Left ventricle myocardium inferior (tissue), 1 donor: ENCODE results near the gene ZCCHC24. TPM values are rescaled to one million over a fixed set of nuclear protein-coding genes. Genes with fewer than 3 reads are reported as not detected.
A peak's percentile ranks its signal among the peaks of the same experiment; 100 is the strongest.

Experiments used
- DNase-seq: peaks from one replicate; pipeline ENCODE4 v3.0.0-alpha.2; 2020
- H3K27ac ChIP-seq: fragments of 200-600 bp; replicated peaks from 2 replicates; pipeline ENCODE4 v1.8.0; 2021
- H3K27me3 ChIP-seq: fragments of 200-600 bp; 2 replicates; pipeline ENCODE4 v1.8.0; 2021; ENCODE audit warnings: low read depth
- H3K36me3 ChIP-seq: fragments of 200-600 bp; 2 replicates; pipeline ENCODE4 v1.8.0; 2021
- H3K4me1 ChIP-seq: fragments of 200-600 bp; 2 replicates; pipeline ENCODE4 v1.8.0; 2021
- H3K4me3 ChIP-seq: fragments of 200-600 bp; 2 replicates; pipeline ENCODE4 v1.8.0; 2021; ENCODE audit warnings: mild to moderate bottlenecking, moderate library complexity
- H3K9me3 ChIP-seq: fragments of 200-600 bp; replicated peaks from 2 replicates; pipeline ENCODE4 v1.8.0; 2021
- intact Hi-C: fragments of 100-400 bp; cut with micrococcal nuclease; formaldehyde crosslinking; loops from one replicate; pipeline ENCODE4 v1.11.0; 2022
- total RNA-seq: library from RNA; stranded (reverse); fragmentation: NEBNext Ultra II Directional; extraction: Animal tissue kit (Norgen Biotek cat#: 25700); gene quantifications from one replicate; pipeline ENCODE4 v1.2.1, GENCODE V29; 2021
- TF ChIP-seq, protein P1 (sequence below): fragments of 200-600 bp; IDR thresholded peaks from 2 replicates; pipeline ENCODE4 v1.8.0; 2021; ENCODE audit warnings: antibody characterized with exemption, mild to moderate bottlenecking, borderline replicate concordance
- donor health status: DM: no; HTN: yes; CAD: no; lungs with severe emphysema.

Gene ZCCHC24
- total RNA-seq, 1 donor from 2014 or later: 47.5 TPM

GRCh38 chr10:79483948-79484347 is 38.5 kb upstream of the ZCCHC24 start:
- TF ChIP-seq, protein P1, sequence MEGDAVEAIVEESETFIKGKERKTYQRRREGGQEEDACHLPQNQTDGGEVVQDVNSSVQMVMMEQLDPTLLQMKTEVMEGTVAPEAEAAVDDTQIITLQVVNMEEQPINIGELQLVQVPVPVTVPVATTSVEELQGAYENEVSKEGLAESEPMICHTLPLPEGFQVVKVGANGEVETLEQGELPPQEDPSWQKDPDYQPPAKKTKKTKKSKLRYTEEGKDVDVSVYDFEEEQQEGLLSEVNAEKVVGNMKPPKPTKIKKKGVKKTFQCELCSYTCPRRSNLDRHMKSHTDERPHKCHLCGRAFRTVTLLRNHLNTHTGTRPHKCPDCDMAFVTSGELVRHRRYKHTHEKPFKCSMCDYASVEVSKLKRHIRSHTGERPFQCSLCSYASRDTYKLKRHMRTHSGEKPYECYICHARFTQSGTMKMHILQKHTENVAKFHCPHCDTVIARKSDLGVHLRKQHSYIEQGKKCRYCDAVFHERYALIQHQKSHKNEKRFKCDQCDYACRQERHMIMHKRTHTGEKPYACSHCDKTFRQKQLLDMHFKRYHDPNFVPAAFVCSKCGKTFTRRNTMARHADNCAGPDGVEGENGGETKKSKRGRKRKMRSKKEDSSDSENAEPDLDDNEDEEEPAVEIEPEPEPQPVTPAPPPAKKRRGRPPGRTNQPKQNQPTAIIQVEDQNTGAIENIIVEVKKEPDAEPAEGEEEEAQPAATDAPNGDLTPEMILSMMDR: no peak
- peak; percentile 78 for DNase-seq
- Histone ChIP-seq H3K27ac (peak overlapping the region; percentile 74), H3K4me1 (peaks cover 32% of the 10 kb centered on the region), H3K9me3 (no peaks in the 10 kb centered on the region), H3K36me3 (no peaks in the 10 kb centered on the region), H3K4me3 (no peak overlapping the region), H3K27me3 (no peaks in the 10 kb centered on the region)
- intact Hi-C loops: no loop called here

GRCh38 chr10:79483299-79483698 is 37.9 kb upstream of the ZCCHC24 start:
- DNase-seq: no peak
- peak overlapping the region; percentile 74 for H3K27ac ChIP-seq
- TF ChIP-seq, protein P1: no peak

DNA sequence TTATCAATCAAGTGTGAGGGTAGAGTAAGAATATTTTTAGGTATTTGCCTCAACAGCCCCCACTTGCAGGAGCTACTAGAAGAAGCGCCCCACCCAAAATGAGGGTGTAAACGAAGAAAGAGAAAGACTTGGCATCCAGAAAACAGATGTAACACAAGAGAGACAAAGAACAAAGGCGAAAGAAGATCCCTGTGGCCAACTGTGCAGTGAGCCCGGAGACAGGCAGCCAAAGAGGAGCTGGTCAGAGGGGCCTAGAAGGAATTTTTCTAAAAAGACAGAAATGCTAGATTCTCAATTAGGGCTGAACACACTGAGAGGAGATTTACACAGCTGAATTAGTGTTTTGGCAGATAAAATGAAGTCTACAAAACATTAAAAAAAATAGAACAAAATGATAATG is 37.3 kb upstream of the ZCCHC24 start:
- intact Hi-C loops: no loop called here
- no peak for DNase-seq
- Histone ChIP-seq H3K27ac (peak overlapping the region; percentile 74), H3K9me3 (no peaks in the 10 kb centered on the region), H3K4me1 (peaks cover 22% of the 10 kb centered on the region), H3K27me3 (no peaks in the 10 kb centered on the region), H3K36me3 (no peaks in the 10 kb centered on the region), H3K4me3 (no peak overlapping the region)
- TF ChIP-seq, protein P1: no peak

More at GRCh38 chr10:79483299-79483698, 37.9 kb upstream of the ZCCHC24 start:
- Histone ChIP-seq H3K27me3 (no peaks in the 10 kb centered on the region), H3K36me3 (no peaks in the 10 kb centered on the region), H3K9me3 (no peaks in the 10 kb centered on the region), H3K4me3 (no peak overlapping the region), H3K4me1 (peaks cover 26% of the 10 kb centered on the region)
- intact Hi-C loops: no loop called here

GRCh38 chr10:79482304-79482703 is 36.9 kb upstream of the ZCCHC24 start:
- H3K36me3 ChIP-seq: no peaks in the 10 kb centered on the region
- intact Hi-C loops: no loop called here
- peaks cover 18% of the 10 kb centered on the region for H3K4me1 ChIP-seq
- H3K27me3 ChIP-seq: no peaks in the 10 kb centered on the region
- H3K9me3 ChIP-seq: no peaks in the 10 kb centered on the region
- no peak for DNase-seq
- peak overlapping the region; percentile 74 for H3K27ac ChIP-seq
- TF ChIP-seq, protein P1: no peak
- no peak overlapping the region for H3K4me3 ChIP-seq

DNA sequence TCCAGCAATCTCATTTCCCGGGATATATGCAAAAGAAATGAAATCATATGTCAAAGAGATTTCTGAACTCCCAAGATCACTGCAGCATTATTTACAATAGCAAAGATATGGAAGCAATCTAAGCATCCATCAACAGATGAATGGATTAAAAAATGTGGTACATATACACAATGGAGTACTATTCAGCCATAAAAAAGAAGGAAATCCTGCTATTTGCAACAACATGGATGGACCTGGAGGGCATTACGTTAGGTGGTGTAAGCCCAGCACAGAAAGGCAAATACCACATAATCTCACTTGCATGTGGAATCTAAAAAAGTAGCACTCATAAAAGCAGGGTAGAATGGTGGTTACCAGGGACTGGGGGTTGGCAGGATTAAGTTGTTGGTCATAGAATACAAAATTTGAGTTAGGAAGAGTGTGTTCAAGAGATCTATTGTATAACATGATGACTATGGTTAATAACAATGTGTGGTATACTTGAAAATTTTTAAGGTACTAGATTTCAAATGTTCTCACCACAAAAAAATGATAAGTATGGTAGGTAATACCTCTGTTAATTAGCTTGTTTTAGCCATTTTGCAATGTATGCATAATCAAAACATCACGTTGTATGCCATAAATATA is 34.0 kb upstream of the ZCCHC24 start:
- Histone ChIP-seq H3K4me3 (no peak overlapping the region), H3K27ac (no peak overlapping the region), H3K9me3 (no peaks in the 10 kb centered on the region), H3K4me1 (peaks cover 9% of the 10 kb centered on the region), H3K27me3 (no peaks in the 10 kb centered on the region), H3K36me3 (no peaks in the 10 kb centered on the region)
- no peak for DNase-seq
- intact Hi-C loops: no loop called here
- TF ChIP-seq, protein P1: no peak
